ENCODE results near the gene FAM110D. TPM values are rescaled to one million over a fixed set of nuclear protein-coding genes. Genes with fewer than 3 reads are reported as not detected.

FAM110D gene
- total RNA-seq, 1 donor from 2014 or later: 4.5 TPM

DNA sequence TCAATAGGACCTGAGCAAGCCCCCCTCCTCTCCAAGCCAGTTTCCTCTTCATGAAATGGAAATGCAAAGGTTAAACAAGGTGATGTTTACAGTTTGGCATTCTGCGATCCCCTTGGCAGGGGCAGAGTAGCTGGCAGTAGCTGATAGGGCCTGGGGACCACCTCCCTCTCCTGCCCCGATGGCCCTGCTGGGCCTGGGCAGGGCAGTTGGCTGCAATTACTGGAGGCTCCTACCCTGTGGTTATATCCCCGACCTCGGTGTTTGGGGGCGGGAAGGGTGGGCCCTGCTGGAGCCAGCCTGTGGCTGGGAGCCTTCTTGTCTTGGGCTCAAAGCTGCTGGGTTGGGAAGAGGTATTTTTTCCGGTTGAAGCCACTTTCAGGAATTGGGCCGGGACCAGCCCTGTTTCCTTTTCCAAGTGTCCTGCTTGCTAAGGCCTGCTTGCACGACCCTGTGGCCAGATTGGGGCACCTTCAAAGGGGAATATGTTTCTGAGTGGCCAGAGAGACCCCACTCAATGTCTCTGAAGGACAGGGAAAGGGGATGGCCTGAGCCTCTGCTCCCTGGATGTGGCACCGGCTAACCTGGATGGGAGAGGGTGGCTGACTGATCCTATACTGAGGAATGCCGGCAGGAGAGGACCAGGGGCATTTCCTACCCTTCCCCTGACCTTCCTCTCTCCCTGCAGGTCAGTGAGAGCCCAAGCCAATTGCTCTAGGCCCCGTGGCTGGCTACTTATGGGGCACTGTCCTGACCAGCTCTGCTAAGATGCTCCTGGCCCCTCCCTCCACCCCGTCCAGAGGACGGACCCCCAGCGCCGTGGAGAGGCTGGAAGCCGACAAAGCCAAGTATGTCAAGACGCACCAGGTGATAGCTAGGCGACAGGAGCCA lies 1.9 kb downstream of the FAM110D start:
- DNase-seq: no peak
- intact Hi-C loops (cut with micrococcal nuclease): loop anchor here (10.0 kb wide), 1 partner anchor 56 kb away; no protein-coding TSS in a partner anchor
- peak; percentile 10 for ATAC-seq

- intact Hi-C loops (cut with micrococcal nuclease): loop anchor here (10.0 kb wide), 1 partner anchor 57 kb away; no protein-coding TSS in a partner anchor
- peak; percentile 67 for ATAC-seq
- DNase-seq: peak; percentile 89
Measured at GRCh38 chr1:26161415-26162219, 2.7 kb downstream of the FAM110D start.

- intact Hi-C loops (cut with micrococcal nuclease): loop anchor here (10.0 kb wide), 1 partner anchor 57 kb away; no protein-coding TSS in a partner anchor
- ATAC-seq (no peak), DNase-seq (no peak)
Measured at GRCh38 chr1:26162220-26162709, 3.4 kb downstream of the FAM110D start.

DNA sequence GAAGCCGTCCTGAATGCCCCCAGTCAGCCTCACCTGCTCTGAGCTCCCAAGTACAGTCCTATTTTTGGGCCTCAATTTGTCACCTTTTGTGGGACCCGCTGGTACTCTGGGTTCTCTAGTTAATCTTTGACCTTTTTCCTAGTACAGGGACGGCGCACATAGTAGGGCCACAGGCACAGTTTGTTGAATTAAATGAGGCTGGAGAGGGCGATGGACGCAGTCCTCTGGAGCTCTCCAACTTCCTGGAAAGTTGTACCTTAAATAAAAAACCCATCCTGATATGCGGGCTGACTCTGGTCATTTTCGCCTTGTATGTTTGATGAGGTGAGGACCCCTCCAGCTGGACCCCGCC lies 4.8 kb downstream of the FAM110D start:
- no peak for ATAC-seq
- intact Hi-C loops (cut with micrococcal nuclease): loop anchor here (10.0 kb wide), 1 partner anchor 59 kb away; no protein-coding TSS in a partner anchor
- no peak for DNase-seq

GRCh38 chr1:26164036-26164860 lies 5.4 kb downstream of the FAM110D start:
- ATAC-seq (peak; percentile 30), DNase-seq (peak; percentile 74)
- intact Hi-C loops (cut with micrococcal nuclease): loop anchor here (10.0 kb wide), 1 partner anchor 59 kb away; no protein-coding TSS in a partner anchor

DNA sequence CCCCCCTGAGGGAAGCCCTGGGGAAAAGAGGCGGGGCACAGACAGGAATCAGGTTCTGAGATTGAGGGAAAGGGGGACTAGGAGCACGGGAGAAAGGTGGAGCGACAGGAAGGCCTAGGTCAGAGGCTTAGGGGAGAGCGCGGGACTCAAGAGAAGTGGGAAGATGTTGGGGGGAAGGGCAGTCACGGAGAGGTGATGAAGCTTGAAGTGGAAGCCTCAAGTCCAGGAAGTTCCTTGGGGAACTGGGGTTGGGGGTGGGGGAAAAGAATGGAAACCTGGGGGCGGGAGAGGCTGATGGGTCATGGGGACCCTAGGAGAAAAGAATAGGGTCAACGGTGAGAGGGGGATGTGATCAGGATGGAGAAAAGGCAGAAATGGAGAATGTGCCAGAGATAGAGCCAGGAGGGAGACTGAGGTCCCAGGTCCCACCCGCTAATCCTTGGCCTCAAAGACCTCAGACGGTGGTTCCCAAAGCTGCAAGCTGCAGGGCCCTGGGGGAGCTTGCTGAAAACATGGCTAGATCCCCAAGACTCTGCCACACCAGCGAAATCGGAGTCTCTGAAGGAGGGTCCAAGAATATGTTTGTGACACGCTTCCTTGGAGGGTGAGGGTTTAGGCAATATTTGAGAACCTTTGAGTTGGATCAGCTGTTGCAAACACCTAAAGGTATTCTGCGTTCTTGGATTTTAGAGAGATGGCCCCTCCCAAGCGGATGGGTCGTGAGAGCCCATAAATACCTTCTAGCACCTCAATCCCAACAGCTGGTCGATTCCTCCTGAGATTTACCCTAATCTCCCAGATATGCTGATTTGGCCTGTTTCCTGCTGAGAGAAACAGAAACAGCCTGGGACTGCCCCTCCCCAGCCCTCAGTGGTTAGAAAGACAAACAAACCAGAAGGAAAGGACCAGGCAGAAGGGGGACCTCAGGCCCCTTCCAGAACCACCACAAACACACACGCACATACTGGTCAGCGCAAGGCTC lies 6.3 kb downstream of the FAM110D start:
- intact Hi-C loops (cut with micrococcal nuclease): loop anchor here (10.0 kb wide), 1 partner anchor 60 kb away; no protein-coding TSS in a partner anchor
- DNase-seq: no peak
- no peak for ATAC-seq

- DNase-seq (no peak), ATAC-seq (no peak)
- intact Hi-C loops (cut with micrococcal nuclease): loop anchor here (10.0 kb wide), 1 partner anchor 62 kb away; no protein-coding TSS in a partner anchor
Measured at GRCh38 chr1:26166719-26167281, 7.9 kb downstream of the FAM110D start.

- ATAC-seq (no peak), DNase-seq (no peak)
- intact Hi-C loops (cut with micrococcal nuclease): loop anchor here (10.0 kb wide), 1 partner anchor 64 kb away; no protein-coding TSS in a partner anchor
Measured at GRCh38 chr1:26168410-26169197, 9.7 kb downstream of the FAM110D start, which contains the start of gene C1orf232. TSS of gene C1orf232 (minus strand) at chr1:26168963. CDS start at chr1:26168499, 464 bp downstream.

DNA sequence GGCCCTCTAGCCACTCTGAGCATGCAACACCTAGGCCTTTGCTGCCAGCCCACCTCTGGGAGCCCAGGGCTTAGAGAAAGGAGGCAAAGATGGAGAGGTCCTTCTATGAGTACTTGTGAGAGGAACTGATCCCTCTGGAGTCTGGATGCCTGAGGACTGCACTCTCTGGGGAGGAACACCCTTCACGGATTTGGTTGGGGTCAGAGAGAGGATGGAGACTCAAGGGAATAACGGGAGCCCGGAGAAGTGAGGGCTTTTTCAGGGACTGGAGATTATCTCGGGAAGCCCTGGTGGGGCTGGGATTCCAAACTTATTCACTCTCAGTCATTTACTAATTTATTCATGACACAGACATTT lies 10.3 kb downstream of the FAM110D start:
- intact Hi-C loops (cut with micrococcal nuclease): loop anchor here (10.0 kb wide), 1 partner anchor 64 kb away; no protein-coding TSS in a partner anchor
- DNase-seq (no peak), ATAC-seq (no peak)

GRCh38 chr1:26169669-26170471 lies 11.0 kb downstream of the FAM110D start, which contains the start of gene ZNF593:
TSS of gene ZNF593 (plus strand) at chr1:26169908. CDS start at chr1:26169984, 76 bp downstream.
- DNase-seq: peak; percentile 96
- peak; percentile 96 for ATAC-seq
- intact Hi-C loops (cut with micrococcal nuclease): loop anchor here (10.0 kb wide), 1 partner anchor 65 kb away; no protein-coding TSS in a partner anchor

DNA sequence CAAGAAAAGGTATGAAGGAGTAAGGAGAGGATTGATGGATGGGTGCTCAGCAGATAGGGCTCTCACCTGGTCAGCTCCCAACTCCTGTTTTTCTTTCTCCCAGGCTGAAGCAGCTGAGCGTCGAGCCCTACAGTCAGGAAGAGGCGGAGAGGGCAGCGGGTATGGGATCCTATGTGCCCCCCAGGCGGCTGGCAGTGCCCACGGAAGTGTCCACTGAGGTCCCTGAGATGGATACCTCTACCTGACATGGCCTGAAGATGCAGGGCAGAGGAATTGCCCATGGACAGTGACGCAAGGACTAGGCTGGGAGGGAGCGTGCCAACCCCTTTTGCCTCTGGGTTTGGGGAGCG lies 11.6 kb downstream of the FAM110D start:
- ATAC-seq (no peak), DNase-seq (no peak)
- intact Hi-C loops (cut with micrococcal nuclease): no loop called here

DNA sequence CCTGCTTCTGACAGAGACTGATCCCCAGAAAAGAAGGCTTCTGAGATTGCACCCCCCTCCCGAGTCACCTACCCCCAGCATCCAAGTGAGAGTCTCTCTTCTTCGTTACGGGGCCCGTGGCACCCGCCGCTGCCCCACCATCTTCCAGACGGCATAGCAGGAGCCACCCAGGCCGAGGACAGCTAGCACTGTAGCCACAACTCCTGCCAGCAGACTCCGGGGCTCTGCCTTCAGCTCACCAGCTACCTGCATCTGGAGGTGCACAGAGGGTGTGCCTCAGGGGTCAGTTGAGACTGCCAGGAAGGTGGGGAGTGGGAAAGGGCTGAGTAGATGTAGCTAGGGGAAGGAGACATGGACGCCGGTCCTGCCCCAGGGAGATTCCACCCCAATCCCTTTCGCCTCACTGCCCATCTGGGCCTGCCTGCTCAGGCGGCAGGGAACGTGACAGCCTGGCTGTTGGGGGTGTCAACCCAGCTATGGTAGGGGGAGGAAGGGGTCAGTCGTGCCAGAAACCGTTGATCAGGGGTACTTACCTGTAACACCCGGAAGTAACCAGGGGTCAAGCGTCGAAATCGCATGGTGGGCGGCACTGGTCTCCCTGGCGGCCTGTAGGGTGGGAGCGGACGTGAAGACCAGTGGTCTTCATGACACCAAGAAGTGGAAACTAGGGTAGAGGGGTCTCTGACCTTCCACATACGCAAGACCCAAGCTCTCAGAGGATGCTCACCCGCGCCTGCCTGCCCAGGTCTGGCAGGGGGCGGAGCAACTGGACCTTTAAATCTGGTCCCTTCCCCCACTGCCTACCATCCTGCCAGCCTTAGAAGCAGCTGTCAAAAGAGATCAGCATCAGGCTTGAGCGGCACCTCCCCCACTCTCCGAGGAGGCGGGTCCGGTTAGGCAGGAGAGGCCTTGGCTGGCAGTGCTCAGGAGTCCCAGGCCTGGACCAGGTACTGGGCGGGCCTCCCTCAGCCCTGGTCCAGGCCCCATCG lies 12.5 kb downstream of the FAM110D start, which contains the start of gene ZNF593OS:
Gene ZNF593OS, minus strand, starts transcription at position 749 of the 989 bp plus-strand sequence. Its CDS starts 171 bp downstream, at position 578.
- intact Hi-C loops (cut with micrococcal nuclease): no loop called here
- DNase-seq: no peak

GRCh38 chr1:26175346-26175745 lies 16.5 kb downstream of the FAM110D start:
- ATAC-seq: no peak
- DNase-seq: no peak
- intact Hi-C loops (cut with micrococcal nuclease): no loop called here

More for the DNA sequence above, 12.5 kb downstream of the FAM110D start, which contains the start of gene ZNF593OS:
- ATAC-seq: no peak

GRCh38 chr1:26177182-26177684 lies 18.4 kb downstream of the FAM110D start, which contains the start of gene CNKSR1:
TSS of gene CNKSR1 (plus strand) at chr1:26177491. CDS start at chr1:26177548, 57 bp downstream.
- intact Hi-C loops (cut with micrococcal nuclease): no loop called here
- DNase-seq (no peak), ATAC-seq (no peak)

Measured in left ventricle myocardium superior (tissue), 1 donor.